Embryonic facial prominence (tissue), 1 donor: ENCODE results near the gene PLXNA2.

Experiments used
- DNase-seq: peaks from one replicate; pipeline ENCODE4 v3.0.0-alpha.2; 2016; ENCODE audit errors: extremely low spot score

The PLXNA2 gene

GRCh38 chr1:208203848-208204609, 40.2 kb downstream of the PLXNA2 start:
- no peak for DNase-seq

DNA sequence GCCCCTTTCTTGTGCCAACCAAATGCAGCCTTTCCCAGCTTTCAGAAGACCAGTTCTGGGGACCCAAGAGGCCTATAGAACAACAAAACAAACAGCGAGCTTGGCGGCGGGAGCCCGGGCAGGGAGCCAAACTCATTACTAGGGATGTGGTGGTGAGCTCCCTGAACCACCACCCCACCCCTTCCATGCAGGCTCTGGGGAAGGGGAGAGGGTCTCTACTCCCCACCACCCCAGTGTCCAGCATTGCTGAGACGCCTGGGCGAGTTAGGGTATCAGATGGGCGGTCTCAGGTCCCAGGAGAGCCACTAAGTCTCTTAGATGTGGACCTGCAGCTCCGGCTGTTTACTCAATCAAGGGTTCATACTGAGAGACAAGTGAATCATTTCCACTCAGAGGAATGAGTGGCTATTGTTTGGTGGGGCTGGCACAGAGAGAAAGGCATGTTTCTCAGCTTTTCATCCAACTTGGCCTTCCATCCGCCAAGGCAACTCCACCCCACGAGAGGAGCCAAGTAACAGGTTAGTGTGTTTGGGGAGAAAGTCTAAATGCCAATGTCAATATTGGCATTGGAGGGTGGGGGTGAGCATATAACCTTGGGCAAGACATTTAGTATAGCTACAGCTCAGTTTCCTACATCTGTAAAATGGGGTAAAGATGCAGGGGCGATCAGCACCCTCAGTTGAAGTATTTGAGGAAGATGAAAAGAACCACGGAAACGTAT, 40.9 kb downstream of the PLXNA2 start:
- DNase-seq, result no peak

DNA sequence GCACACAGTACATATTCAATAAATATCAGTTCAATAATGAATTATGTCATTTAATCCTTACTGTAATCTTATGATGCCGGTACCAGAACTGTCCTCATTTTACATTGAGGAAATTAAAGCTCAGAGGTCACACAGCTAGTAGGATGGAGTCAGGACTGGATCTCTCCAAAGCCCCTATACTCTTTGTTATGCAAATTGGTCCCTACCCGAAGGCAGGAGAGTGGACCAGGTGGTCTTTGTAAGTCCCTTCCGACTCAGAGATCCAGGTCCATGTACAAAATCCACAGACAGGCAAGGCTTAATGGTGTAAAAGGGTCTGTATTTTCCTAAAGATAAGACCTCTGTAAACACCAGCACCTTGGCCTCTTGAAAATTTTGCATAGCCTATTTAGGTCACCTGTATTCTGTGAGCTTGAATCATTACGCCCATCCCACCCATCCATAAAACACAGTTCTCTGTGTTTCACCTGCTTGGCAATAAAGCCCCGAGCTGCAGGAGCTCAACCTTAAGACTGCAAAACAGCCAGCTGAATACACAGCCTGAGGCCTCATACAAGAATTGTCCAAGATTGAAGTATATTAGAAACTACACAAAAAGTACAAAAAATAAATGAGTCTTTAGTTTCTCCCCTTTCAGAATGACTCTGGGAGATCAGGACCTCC, 41.7 kb downstream of the PLXNA2 start:
- no peak for DNase-seq

DNA sequence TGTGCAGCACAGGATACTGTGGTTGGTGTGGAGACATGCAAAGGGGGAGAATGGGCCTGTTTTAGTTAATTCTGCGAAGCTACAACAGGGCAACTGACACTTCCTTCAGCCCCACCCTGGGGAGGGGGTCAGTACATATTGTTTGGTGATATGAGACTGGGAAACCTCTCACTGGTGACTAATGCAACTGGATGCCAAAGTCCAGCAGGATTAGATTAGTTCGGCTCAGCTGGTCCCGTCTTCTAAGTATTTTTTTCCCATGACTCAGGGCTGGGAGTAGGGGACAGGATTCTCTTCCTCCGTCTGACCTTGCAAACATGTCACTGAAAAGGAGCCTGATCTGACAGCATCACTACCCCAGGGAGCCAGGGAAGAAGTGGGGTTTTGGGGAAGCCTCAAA, 43.0 kb downstream of the PLXNA2 start:
- no peak for DNase-seq

GRCh38 chr1:208200116-208200515, 44.1 kb downstream of the PLXNA2 start:
- no peak for DNase-seq

DNA sequence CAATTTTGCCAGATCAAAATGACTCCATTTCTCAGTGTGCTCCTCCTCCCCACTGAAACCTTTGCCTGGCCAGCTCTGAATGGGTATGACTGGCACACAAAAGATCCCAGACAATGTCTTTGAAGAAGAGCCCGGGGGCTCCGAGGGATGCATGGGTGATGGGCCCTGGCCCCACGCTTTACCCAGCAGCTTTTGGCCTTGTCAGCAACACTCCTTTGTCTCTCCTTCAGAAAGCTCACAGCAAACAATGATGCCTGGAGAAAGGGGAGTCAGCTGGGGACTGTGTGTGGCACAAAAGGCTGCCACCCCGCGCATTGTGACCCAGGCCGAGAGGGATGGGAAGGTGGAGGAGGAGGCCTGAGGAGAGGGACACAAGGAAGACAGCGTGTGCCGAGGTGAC, 45.9 kb downstream of the PLXNA2 start:
- DNase-seq, result no peak

- no peak for DNase-seq
Measured at GRCh38 chr1:208194944-208195343, 49.2 kb downstream of the PLXNA2 start.

GRCh38 chr1:208192995-208193394, 51.2 kb downstream of the PLXNA2 start:
- no peak for DNase-seq

- DNase-seq, result no peak
Measured at GRCh38 chr1:208190784-208191183, 53.4 kb downstream of the PLXNA2 start.

GRCh38 chr1:208189716-208190115, 54.5 kb downstream of the PLXNA2 start:
- no peak for DNase-seq

GRCh38 chr1:208189183-208189582, 55.0 kb downstream of the PLXNA2 start:
- DNase-seq, result no peak

DNA sequence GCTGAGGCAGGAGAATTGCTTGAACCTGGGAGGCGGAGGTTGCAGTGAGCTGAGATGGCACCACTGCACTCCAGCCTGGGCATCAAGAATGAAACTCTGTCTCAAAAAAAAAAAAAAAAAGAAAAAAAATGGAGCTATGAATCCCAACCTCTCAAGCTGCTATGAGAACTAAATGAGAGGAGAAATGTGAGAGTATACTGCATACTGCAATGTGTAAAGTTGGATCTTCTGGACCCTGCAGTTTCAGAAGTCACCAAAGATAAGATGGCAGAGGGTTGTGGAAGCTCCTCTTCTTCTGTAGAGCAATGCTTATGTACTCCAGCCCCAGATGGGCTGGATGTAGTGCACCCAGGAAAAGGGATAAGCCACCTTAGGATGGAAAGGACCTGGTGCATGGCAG, 55.6 kb downstream of the PLXNA2 start:
- no peak for DNase-seq

- DNase-seq, result no peak
Measured at GRCh38 chr1:208187499-208188041, 56.6 kb downstream of the PLXNA2 start.

- DNase-seq, result no peak
Measured at GRCh38 chr1:208185801-208186231, 58.4 kb downstream of the PLXNA2 start.

- no peak for DNase-seq
Measured at GRCh38 chr1:208184966-208185654, 59.1 kb downstream of the PLXNA2 start.

DNA sequence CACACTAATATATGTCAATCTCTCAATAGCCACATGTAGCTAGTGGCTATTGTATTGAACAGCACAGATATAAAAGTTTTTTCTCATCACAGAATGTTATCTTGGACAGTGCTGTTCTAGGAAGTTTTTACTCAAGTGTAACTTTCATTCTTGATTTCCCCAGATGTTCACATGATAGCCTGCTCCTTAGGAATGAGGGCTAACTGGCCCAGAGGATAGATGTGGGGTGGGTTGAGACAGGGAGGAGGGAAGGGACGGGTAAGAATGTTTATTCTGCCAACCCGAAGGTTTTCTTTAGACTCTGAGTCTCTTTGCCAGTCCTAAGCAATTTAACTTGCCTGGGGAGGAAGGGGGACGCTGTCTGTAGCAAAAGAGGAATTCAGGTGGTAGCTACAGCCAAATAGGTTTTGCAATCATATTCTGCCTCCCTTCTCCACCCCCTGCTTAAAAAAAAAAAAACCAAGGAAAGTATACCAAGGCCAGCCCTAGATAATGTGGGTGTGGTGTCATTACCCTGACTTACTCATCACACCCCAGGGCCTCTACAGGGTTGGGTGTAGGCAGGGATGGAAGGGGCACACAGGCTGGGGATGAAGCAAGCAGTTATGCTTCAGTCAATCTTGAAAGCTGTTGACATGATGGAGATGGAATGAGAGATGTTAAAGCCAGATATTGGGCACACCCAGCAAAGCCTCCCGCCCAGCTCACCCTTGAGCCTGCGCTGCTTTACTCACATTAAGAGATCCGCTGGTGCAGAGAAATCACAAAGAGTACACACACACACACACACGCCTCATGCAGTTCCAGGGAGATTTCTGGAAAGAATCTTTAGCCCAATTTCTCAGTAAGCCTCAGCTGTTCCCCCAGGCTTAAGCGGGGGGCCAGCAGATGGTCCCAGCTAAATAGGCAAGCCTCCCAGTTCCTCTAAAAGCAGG, 59.9 kb downstream of the PLXNA2 start:
- no peak for DNase-seq

- DNase-seq, result no peak
Measured at GRCh38 chr1:208182880-208183645, 61.1 kb downstream of the PLXNA2 start.

DNA sequence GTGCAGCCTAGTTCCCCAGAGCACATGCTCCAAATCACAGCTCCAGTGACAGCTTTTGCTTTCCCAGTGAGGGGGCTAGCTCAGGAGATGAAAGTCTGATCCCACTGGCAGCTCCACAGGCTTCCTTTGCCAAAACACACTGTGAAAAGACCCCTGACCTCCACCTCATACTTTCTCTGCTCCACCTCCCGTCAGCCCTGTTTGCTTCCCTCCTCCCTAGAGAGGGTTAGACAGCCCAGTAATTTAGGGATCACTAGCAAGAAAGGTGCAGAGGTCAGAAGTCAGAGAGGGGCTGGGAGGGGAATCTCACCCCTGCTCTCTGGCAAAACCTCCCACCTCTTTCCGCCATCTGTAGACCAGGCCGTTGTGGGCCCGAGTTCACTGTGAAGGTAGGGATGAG, 62.8 kb downstream of the PLXNA2 start:
- no peak for DNase-seq

DNA sequence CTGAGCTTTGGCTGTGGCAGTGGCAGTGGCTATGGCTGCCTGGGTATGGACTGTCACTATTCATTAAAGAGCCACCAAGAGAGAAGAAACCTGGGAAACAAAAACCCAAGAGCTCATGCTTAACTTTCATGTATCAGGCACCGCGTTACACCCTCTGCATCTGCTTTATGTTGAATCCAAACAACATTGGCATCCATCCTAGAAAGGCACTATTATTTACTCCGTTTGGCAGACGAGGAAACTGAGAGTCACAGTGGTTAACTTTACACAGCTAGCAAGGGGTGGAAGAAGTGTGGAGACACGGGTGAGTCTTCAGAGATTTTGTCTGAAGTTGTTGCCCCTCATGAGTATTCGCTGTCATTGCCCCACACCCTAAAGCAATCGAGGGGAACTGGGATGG, 63.8 kb downstream of the PLXNA2 start:
- no peak for DNase-seq

DNA sequence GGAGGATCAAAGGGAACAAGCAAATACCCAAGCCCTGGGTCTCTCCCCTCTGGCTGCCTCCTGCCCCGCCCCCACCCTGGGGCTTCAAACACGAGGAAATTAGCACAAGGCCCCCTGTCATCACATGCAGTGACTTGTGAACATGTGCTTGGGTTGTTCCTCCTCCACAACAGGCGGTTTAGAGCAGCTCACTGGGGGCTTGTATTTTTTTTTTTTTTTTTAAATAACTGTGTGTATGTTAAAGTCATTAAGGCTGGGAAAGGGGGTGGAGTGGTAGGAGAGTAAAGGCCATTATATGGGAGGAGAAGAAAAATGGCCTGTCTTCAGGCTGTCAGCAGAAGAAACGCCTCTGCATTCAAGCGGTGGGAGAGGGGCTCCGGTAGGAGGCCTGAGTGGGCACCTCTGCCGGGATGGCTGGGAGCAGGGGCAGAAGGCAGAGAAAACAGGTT, 64.2 kb downstream of the PLXNA2 start:
- DNase-seq, result no peak
